Left ventricle myocardium inferior (tissue), 1 donor: ENCODE results near the gene PPP6C. TPM values are rescaled to one million over a fixed set of nuclear protein-coding genes. Genes with fewer than 3 reads are reported as not detected.
"Not testable (repeated sequence)": the region's sequence is repeated elsewhere in the genome, so short reads cannot be mapped to it uniquely, and the experiment has no call there.

Experiments
- DNase-seq: peaks from one replicate; pipeline ENCODE4 v3.0.0-alpha.2; 2020
- H3K27ac ChIP-seq: fragments of 200-600 bp; replicated peaks from 2 replicates; pipeline ENCODE4 v1.8.0; 2021
- H3K27me3 ChIP-seq: fragments of 200-600 bp; 2 replicates; pipeline ENCODE4 v1.8.0; 2021; ENCODE audit warnings: low read depth
- H3K36me3 ChIP-seq: fragments of 200-600 bp; 2 replicates; pipeline ENCODE4 v1.8.0; 2021
- H3K4me1 ChIP-seq: fragments of 200-600 bp; 2 replicates; pipeline ENCODE4 v1.8.0; 2021
- H3K4me3 ChIP-seq: fragments of 200-600 bp; 2 replicates; pipeline ENCODE4 v1.8.0; 2021; ENCODE audit warnings: mild to moderate bottlenecking, moderate library complexity
- H3K9me3 ChIP-seq: fragments of 200-600 bp; replicated peaks from 2 replicates; pipeline ENCODE4 v1.8.0; 2021
- intact Hi-C: fragments of 100-400 bp; cut with micrococcal nuclease; formaldehyde crosslinking; loops from one replicate; pipeline ENCODE4 v1.11.0; 2022
- total RNA-seq: library from RNA; stranded (reverse); fragmentation: NEBNext Ultra II Directional; extraction: Animal tissue kit (Norgen Biotek cat#: 25700); gene quantifications from one replicate; pipeline ENCODE4 v1.2.1, GENCODE V29; 2021
- TF ChIP-seq, protein P1 (sequence below): fragments of 200-600 bp; IDR thresholded peaks from 2 replicates; pipeline ENCODE4 v1.8.0; 2021; ENCODE audit warnings: antibody characterized with exemption, mild to moderate bottlenecking, borderline replicate concordance
- donor health status: DM: no; HTN: yes; CAD: no; lungs with severe emphysema.

The PPP6C gene
- total RNA-seq, 1 donor from 2014 or later, result 36.4 TPM

DNA sequence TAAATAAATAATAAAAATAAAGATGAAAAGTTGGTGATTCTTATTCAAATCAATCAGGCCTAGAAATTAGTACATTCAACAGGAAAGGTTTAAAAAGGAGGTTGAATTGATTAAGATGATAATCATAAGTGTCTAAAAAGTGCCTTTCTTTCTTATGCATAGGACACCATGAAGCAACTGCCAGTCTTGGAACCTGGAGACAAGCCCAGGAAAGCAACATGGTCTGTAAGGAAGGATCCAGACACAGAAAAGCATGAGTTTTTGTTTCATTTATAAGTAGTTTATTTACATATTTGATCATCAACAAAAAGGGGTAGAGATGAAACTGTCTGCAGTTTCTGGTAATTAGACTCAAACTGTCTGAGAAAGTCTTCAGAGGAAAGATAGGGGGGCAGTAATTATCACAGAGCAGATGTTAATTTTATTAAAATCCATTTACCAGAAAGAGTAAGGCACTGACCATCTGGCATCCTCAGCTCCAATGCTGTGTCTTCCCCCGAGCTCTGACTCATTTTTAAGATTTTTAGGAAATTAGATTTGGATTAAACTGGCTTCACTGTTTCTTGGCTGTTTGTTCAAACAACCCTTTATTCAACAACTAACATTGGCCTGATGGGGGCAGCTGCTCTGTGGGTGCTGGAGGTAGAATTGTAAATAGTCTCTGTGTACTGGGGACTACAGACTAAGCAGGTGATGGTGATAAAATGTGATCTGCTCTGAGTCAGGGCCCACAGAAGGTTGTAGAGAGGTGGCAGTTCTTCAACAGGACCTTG is 13.4 kb upstream of the PPP6C start:
- Histone ChIP-seq H3K4me3 (no peak overlapping the region), H3K4me1 (peaks cover 11% of the 10 kb centered on the region), H3K27me3 (no peaks in the 10 kb centered on the region), H3K9me3 (no peaks in the 10 kb centered on the region), H3K27ac (no peak overlapping the region), H3K36me3 (peaks cover 50% of the 10 kb centered on the region)
- TF ChIP-seq, protein P1, sequence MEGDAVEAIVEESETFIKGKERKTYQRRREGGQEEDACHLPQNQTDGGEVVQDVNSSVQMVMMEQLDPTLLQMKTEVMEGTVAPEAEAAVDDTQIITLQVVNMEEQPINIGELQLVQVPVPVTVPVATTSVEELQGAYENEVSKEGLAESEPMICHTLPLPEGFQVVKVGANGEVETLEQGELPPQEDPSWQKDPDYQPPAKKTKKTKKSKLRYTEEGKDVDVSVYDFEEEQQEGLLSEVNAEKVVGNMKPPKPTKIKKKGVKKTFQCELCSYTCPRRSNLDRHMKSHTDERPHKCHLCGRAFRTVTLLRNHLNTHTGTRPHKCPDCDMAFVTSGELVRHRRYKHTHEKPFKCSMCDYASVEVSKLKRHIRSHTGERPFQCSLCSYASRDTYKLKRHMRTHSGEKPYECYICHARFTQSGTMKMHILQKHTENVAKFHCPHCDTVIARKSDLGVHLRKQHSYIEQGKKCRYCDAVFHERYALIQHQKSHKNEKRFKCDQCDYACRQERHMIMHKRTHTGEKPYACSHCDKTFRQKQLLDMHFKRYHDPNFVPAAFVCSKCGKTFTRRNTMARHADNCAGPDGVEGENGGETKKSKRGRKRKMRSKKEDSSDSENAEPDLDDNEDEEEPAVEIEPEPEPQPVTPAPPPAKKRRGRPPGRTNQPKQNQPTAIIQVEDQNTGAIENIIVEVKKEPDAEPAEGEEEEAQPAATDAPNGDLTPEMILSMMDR, result no peak
- intact Hi-C loops, result no loop called here
- DNase-seq, result no peak

DNA sequence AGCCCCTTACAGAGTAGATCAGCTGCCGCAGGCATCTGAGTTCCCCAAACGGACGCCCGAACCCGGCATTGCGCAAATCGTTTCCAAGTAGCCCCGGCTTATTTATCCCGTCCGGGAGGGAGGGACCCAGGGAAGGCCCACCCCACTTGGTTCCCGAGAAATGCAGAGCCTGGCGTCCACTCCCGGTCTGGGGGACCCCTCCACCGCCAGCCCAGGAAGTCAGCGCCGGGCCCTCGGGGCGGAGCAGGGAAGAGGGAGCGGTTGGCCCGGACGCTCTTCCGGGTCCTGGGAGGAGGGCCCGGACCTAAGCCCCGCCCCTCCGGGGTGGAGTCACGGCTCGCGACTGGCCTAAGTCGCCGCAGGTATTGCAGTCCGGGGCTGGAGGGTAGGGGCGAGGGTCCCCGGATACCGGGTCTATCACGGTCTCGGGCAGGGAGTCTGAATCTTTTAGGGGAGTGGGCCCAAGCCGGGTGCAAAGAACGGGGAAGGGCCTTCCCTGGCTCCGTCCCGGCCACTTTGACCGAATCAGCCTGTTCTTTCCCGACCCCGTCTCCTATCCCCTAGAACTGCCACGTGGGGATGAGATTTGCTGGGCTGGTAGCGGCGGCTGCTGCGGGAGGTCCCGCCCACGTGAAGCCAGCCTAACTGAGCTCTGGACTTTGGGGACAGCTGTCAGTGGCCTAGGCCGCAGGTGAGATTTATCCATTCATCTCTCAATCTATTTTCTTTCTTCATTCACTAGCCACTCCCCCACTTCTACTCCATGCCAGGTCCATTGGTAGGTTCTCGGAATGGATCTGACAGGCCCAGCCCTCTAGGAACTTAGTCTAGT is 10.8 kb upstream of the PPP6C start, which contains the start of gene RABEPK:
Gene RABEPK (plus strand): TSS at position 327 of the 832 bp plus-strand sequence. CDS start 2,472 bp downstream, outside the sequence.
- TF ChIP-seq, protein P1, result no peak
- Histone ChIP-seq H3K4me3 (peak within 1 kb of the TSS; percentile 72), H3K27me3 (no peaks in the 10 kb centered on the region), H3K36me3 (peaks cover 25% of the 10 kb centered on the region), H3K9me3 (no peaks in the 10 kb centered on the region), H3K27ac (peak within 1 kb of the TSS; percentile 92), H3K4me1 (peaks cover 11% of the 10 kb centered on the region)
- peak; percentile 93 for DNase-seq
- intact Hi-C loops, result no loop called here

DNA sequence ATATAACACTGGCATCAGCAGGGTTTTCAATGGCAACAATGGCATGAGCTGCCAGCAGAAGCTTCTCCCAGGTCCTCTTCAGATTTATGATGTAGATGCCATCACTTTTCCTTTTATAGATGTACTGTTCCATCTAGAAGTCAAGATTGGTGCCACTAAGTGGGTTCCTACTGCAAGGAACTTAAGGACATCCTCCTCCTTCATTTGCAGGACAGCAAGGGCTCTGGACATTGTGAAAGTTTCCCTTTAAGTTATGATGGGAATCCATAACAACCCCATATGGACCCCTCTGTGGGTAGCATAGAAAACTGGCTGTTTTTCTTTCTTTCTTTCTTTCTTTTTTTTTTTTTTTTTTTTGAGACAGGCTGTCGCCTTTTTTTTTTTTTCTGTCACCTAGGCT is 6.0 kb upstream of the PPP6C start:
- H3K36me3 ChIP-seq, intact Hi-C loops, H3K27me3 ChIP-seq, H3K9me3 ChIP-seq, H3K4me1 ChIP-seq, DNase-seq, H3K4me3 ChIP-seq, H3K27ac ChIP-seq: not testable (repeated sequence)

DNA sequence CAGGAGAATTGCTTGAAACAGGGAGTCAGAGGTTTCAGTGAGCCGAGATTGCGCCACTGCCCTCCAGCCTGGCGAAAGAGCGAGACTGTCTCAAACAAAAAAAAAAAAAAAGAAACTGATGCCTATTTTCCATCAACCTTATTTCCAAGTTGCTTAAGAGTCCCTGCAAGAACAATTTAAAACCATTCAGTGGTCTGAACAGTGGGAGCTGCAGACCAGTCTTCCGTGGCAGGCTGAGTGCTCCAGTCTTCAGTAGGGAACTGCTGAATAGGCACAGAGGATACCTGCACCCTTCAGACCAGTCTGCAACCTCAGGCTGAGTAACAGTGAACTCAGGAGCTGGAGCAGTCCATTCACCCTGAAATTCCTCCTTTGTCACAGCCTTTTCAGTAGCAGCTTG is 4.9 kb upstream of the PPP6C start:
- DNase-seq, H3K36me3 ChIP-seq, H3K27me3 ChIP-seq, H3K27ac ChIP-seq, intact Hi-C loops, H3K4me3 ChIP-seq, H3K9me3 ChIP-seq: not testable (repeated sequence)
- H3K4me1 ChIP-seq, result peaks cover 16% of the 10 kb centered on the region

DNA sequence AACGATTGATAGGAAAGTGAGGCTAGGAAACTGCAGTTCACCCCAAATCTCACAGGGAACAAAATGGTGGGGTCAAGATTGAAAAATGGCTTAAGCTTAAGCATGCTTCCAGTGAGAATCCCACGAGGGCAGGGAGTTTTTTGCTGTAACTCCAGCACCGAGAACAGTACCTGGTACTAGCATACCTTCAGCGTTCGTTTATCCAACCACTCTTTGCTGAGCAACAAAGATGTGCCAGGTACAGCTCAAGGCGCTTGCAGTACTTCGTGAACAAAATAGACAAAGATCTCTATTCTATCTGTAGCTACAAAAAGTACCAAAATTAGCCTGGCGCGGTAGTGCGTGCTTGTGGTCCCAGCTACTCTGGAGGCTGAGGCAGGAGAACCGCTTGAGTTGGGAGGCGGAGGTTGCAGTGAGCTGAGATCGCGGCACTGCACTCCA is 778 bp upstream of the PPP6C start:
- no peak for DNase-seq
- Histone ChIP-seq H3K27ac (peak overlapping the region; percentile 96), H3K9me3 (no peaks in the 10 kb centered on the region), H3K4me3 (peak overlapping the region; percentile 96), H3K27me3 (no peaks in the 10 kb centered on the region), H3K36me3 (no peaks in the 10 kb centered on the region), H3K4me1 (peaks cover 57% of the 10 kb centered on the region)
- intact Hi-C loops, result no loop called here
- TF ChIP-seq, protein P1, result no peak

DNA sequence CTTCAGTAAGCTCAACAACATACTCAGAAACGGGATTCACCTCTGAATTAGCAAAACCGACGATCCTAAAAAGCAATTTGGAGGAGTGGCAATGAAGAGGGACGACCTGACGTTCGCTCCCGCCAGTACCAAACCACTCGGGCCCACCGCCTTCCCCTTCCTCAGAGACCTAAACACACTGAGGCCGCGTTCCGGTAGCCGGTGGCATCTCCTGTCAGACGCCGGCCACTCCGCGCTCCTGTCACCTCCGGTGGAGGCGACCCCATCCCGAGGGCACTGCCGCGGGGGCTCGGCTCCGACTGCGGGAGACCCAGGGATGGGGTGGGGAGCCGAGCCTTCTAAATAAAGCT is 617 bp downstream of the PPP6C start:
- intact Hi-C loops, result no loop called here
- no peaks in the 10 kb centered on the region for H3K27me3 ChIP-seq
- DNase-seq, result peak; percentile 18
- H3K36me3 ChIP-seq, result no peaks in the 10 kb centered on the region
- peak overlapping the region; percentile 96 for H3K27ac ChIP-seq
- peaks cover 65% of the 10 kb centered on the region for H3K4me1 ChIP-seq
- TF ChIP-seq, protein P1, result no peak
- no peaks in the 10 kb centered on the region for H3K9me3 ChIP-seq
- peak overlapping the region; percentile 96 for H3K4me3 ChIP-seq
